Activated naive CD8-positive, alpha-beta T cell treated with anti-CD3 and anti-CD28 coated beads for 36 hours (primary cell): ENCODE measurements around the gene HOXA10. TPM values are rescaled to one million over a fixed set of nuclear protein-coding genes. Genes with fewer than 3 reads are reported as not detected.

Experiments used
- DNase-seq: peaks from one replicate; pipeline ENCODE4 v3.0.0; 2021
- H3K27ac Mint-ChIP-seq: one replicate; pipeline ENCODE4 v1.8.0; 2022; ENCODE audit warnings: mild to moderate bottlenecking, moderate library complexity, mixed read lengths
- H3K27me3 Mint-ChIP-seq: one replicate; pipeline ENCODE4 v1.8.0; 2022; ENCODE audit warnings: mild to moderate bottlenecking, mixed read lengths
- H3K36me3 Mint-ChIP-seq: one replicate; pipeline ENCODE4 v1.8.0; 2021; ENCODE audit warnings: mild to moderate bottlenecking, mixed read lengths
- H3K4me1 Mint-ChIP-seq: one replicate; pipeline ENCODE4 v1.8.0; 2021; ENCODE audit warnings: mixed read lengths
- H3K4me3 Mint-ChIP-seq: one replicate; pipeline ENCODE4 v1.8.0; 2022; ENCODE audit warnings: mild to moderate bottlenecking, moderate library complexity, mixed read lengths
- H3K9me3 Mint-ChIP-seq: one replicate; pipeline ENCODE4 v1.8.0; 2022; ENCODE audit warnings: mixed read lengths
- total RNA-seq, 2 experiments: library from RNA; stranded (reverse); gene quantifications; one replicate each; pipeline ENCODE4 v1.2.3, GENCODE V29; 2021

HOXA10 gene
- total RNA-seq = not detected

DNA sequence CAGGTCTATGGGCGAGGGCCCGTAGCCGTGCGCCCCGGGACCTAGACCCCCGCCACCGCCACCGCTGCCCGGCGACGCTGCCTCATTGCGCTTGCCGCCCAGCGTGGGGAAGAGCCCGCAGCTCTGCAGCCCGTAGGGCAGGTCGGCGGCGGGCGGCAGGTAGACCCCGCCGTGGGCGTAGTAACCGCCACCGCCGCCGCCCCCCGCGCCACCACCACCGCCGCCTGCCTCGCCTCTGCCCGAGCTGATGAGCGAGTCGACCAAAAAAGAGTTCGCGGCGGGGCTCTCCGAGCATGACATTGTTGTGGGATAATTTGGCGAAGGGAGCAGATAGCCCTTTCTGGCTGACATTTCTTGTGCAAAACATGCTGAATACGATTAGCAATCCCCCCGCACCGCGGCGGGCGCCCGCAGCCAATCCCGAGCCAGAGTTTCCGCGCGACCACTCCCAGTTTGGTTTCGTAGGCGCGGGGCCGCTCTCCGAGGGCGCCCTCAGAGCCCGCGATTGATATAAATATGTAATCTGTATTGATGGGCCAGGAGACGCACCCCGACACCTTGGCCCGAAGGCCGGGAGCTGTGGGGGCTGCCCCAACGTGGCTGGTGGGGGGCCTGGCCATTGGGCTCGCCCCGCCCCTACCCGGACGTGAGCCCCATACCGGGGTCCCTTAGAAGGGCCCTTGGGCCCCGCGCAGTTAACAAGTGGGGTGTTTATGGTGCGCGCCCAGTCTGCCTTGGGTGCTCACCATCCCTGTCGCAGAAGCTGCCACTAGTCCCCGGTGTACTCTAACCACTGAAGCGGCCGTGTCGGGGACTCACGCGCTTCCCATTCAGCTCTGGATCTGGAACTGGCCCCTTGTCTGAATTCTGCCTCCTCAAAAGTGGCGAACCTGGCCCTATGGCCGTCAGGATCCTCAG, at the start of gene HOXA10:
Gene HOXA10, minus strand, starts transcription at position 365 of the 918 bp plus-strand sequence. Its CDS starts 14 bp downstream, at position 351.
- Mint-ChIP-seq H3K4me1 (peaks cover 12% of the 10 kb centered on the region), H3K9me3 (no peaks in the 10 kb centered on the region), H3K27me3 (peaks cover 82% of the 10 kb centered on the region), H3K27ac (no peak within 1 kb of the TSS), H3K36me3 (no peaks in the 10 kb centered on the region), H3K4me3 (peak within 1 kb of the TSS; percentile 25)
- no peak for DNase-seq

DNA sequence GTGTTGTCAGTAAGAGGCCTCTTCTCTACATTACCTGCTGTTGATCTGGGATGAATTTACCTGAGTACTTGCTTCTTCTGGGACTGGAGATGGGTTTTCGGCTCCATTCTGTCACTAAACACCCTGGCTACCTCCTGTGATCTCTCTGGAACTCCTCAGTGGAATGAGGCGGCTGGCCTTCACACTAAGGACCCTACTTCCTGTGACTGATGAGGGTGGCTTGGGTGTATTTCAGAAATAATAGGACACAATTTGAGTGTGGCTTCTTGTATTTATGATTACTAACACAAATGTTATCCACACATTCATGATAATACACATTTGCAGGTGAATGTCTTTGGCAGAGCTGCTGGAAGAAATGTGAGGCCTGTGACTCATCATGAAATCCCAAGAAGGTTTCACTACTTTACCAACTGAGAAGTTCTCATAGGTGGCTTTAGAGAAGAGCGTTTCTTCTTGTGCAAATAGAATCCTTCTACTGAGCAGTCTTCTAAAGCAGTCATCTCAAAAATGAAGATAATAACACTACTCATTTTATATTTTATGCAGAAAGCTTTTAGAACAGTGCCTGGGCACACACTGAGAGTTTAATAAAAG, 47.2 kb upstream of the HOXA10 start:
- H3K9me3 Mint-ChIP-seq = no peaks in the 10 kb centered on the region
- H3K27me3 Mint-ChIP-seq = peaks cover 89% of the 10 kb centered on the region
- H3K4me1 Mint-ChIP-seq = peaks cover 12% of the 10 kb centered on the region
- H3K36me3 Mint-ChIP-seq = no peaks in the 10 kb centered on the region
- DNase-seq = no peak
- H3K27ac Mint-ChIP-seq = no peak overlapping the region
- no peak overlapping the region for H3K4me3 Mint-ChIP-seq

DNA sequence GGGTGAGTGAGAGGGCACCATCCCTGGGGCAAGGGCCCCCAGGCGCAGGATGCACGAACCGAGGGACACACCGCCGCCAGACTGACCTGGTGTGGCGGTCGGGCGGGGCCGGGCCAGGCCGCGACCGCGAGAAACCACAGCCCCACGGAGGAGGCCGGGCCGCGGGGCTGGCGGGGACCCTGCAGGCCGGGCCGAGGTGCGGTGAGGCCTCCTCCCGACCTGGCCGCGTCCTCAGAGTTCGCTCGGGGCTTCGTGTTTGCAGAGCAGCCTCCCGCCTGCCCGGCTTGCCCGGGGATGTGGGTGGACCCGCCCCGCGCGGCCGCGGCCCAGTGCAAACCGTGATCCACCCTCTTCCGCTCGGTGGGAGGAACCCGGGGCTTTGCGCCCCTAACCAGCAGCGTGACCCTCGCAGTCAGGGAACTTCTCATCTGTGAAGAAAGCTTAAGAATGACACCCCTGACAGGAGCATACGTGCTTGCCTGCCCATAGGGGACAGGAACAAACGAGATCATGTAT, 46.4 kb upstream of the HOXA10 start:
- Mint-ChIP-seq H3K4me1 (peaks cover 12% of the 10 kb centered on the region), H3K27me3 (peaks cover 89% of the 10 kb centered on the region), H3K9me3 (no peaks in the 10 kb centered on the region), H3K4me3 (no peak overlapping the region), H3K27ac (no peak overlapping the region), H3K36me3 (no peaks in the 10 kb centered on the region)
- DNase-seq = no peak

DNA sequence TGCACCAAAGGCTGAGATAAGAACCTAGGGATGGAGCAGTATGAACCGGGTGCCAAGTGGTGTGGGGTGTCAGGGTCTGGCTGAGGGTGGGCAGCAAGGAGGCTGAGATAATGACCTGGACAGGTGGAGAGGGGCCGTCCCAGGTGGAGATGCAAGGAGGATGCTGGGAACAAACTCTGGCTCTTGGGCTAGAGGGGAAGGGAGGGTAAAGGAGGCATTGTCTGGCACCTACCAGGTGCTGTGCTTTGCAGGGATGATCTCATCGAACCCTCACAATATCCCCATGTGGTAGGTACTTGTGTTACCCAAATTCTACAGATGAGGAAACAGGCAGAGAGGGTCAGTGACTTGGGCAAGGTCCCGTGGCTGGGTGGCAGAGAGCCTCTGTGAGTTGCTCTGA, 45.7 kb upstream of the HOXA10 start:
- no peaks in the 10 kb centered on the region for H3K9me3 Mint-ChIP-seq
- peaks cover 11% of the 10 kb centered on the region for H3K4me1 Mint-ChIP-seq
- no peaks in the 10 kb centered on the region for H3K36me3 Mint-ChIP-seq
- H3K27ac Mint-ChIP-seq = no peak overlapping the region
- no peak for DNase-seq
- no peak overlapping the region for H3K4me3 Mint-ChIP-seq
- H3K27me3 Mint-ChIP-seq = peaks cover 89% of the 10 kb centered on the region

DNA sequence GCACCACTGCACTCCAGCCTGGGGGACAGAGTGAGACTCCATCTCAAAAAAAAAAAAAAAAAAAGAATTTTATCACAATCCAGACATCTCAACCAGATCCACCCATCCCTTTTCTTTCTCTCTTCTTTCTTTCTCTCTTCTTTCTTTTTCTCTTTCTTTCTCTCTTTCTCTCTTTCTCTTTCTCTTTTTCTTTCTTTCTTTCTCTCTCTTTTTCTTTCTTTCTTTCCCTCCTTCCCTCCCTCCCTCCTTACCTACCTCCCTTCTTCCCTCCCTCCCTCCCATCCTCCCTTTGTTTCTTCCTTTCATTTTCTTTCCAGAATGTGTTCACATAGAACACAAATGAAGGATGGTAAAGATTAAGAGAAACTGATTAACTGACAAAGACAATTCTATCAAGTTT, 43.8 kb upstream of the HOXA10 start:
- peaks cover 11% of the 10 kb centered on the region for H3K4me1 Mint-ChIP-seq
- H3K9me3 Mint-ChIP-seq = no peaks in the 10 kb centered on the region
- no peak for DNase-seq
- H3K27ac Mint-ChIP-seq = no peak overlapping the region
- peaks cover 93% of the 10 kb centered on the region for H3K27me3 Mint-ChIP-seq
- H3K36me3 Mint-ChIP-seq = no peaks in the 10 kb centered on the region
- H3K4me3 Mint-ChIP-seq = no peak overlapping the region

DNA sequence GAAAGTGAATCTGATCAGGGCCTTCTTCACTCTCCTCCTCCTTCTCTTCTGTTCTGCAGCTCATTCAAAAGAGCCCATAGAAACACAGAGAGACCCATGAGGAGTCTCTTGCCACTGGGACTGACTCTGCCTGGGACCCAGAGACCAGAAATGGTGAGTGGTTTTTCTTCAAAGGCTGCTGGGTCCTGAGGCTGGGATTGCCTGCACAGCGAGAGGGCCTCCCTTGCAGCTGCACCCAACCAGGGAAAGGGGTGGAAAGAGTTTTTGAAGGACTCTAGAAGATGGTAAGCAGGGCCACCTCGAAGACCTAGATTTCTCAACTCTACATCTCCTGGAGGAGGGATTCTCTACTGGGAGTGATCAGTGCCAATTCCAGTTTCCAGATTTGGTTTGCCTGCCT, 41.2 kb upstream of the HOXA10 start:
- Mint-ChIP-seq H3K9me3 (no peaks in the 10 kb centered on the region), H3K27me3 (peaks cover 95% of the 10 kb centered on the region), H3K27ac (no peak overlapping the region)

DNA sequence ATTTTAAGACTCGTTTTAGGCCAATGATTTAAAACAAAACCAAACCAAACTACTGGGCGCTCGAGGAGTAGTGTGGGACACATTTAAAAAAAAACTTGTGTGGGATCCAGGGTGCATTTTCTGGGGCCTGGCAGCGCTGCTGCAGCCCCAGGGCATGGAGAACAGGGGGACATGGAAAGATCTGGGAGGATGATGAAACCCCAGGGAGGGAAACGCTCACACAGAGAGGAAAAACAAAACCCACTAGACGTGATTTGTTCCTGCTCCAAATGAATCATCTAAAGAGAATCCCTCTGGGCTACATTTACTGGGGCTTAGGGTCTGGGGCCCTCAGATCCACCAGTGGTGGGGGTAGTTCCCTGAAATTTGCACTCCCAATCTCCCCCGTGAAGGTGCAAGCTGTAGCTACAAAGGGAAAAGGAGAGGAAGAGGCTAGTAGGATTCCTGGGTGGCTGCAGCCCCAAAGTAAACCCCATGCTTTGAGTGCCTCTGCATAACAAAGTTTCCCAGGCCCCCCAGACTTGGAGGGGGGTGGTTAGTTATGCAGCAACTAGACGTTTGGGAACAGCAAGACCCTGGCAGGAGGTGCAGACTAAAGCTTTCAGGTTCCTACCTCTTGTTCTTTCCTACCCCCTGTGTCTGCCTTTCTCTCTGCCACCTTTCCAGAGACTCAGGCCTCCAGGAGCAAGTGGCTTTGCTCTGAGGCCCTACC, 40.3 kb upstream of the HOXA10 start:
- no peak overlapping the region for H3K4me3 Mint-ChIP-seq
- H3K27me3 Mint-ChIP-seq = peaks cover 96% of the 10 kb centered on the region
- no peaks in the 10 kb centered on the region for H3K36me3 Mint-ChIP-seq
- DNase-seq = no peak
- no peak overlapping the region for H3K27ac Mint-ChIP-seq
- no peaks in the 10 kb centered on the region for H3K9me3 Mint-ChIP-seq
- peaks cover 11% of the 10 kb centered on the region for H3K4me1 Mint-ChIP-seq

More for the DNA sequence above, 41.2 kb upstream of the HOXA10 start:
- Mint-ChIP-seq H3K4me1 (peaks cover 12% of the 10 kb centered on the region), H3K36me3 (no peaks in the 10 kb centered on the region), H3K4me3 (no peak overlapping the region)
- DNase-seq = no peak

DNA sequence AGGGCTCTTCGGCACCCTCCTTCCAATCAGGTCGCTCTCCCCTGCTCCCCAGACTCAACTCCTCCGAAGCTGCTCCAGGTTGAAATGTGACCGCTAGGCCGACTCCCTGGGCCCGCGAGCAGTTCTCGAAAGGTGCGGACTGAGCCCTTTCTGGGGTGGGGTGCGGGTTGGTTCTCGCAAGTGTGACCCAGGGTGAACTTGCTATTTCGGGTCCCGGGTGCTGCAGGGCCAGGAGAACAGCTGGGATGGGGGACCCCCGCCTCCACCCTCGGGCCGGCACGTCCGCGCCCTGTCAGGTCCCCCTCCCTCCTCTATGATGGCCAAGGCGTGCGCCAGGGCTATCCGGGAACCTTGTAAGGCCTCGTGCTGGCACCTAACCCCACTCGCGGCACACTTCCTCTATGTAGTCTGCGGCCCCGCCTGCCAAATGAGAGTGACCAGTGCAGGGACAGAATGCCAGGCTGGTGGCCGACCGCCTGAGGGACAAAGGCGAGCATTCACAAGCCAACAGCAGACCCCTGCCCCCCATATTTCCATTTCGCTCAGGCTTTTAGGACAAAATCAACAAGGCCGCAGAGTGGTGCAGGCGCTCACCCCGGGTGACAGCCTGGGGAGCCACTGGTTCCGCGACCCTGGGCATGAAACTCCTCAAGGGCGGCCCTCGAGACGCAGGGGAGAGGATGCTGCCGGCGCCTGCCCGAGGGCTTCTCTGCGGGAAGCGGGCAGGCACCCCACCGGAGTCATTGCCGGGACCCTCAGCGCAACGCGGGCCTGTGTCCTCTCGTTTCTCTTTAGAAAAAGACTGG, 39.5 kb upstream of the HOXA10 start:
- Mint-ChIP-seq H3K27me3 (peaks cover 96% of the 10 kb centered on the region), H3K27ac (no peak overlapping the region), H3K4me3 (no peak overlapping the region), H3K9me3 (no peaks in the 10 kb centered on the region), H3K36me3 (no peaks in the 10 kb centered on the region), H3K4me1 (peaks cover 11% of the 10 kb centered on the region)
- DNase-seq = no peak

DNA sequence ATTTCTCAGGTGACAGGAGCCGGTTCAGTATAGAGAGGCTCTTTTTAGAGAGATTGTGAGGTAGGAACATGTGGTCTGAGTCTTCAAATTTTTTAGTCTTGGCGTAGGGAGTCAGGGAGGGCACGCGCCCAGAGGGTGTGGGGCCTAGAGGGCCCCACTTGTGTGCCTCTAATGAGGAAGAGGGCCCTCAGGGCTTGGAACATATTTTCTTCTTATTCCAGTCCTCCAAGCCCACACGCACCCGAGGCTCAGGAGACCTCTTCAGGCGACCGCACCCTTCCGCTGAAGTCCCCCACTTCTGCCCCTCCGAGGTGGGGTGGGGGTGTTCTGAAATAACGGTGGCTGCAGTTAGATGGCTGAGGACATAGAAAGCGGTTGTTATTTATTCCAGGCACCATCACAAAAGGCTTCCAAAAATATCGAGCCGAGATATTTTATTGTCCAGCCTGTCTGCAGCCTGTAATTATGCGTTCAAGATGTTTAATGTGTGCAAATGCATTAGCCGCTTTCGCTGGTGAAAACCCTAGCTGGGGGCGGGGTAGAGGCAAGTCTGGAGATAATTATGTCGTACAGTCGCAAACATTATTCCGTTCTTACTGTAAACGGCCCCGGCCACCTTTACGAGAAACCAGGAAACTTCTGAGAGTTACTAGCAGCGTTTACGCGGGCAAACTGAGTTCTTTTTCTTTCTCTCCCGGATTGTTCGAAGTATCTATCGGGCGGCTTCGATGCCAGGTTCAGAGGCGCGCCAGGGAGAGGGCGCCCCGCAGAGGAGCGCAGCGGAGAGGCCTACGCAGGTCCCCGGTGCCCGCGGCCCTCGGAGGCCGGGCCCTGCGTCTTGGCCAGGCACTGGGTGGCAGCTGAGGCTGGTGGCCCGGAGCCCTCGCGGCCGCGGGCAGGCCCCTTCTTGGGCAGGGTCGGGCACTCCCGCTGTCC, 38.6 kb upstream of the HOXA10 start:
- no peaks in the 10 kb centered on the region for H3K36me3 Mint-ChIP-seq
- H3K27me3 Mint-ChIP-seq = peaks cover 96% of the 10 kb centered on the region
- DNase-seq = no peak
- no peaks in the 10 kb centered on the region for H3K9me3 Mint-ChIP-seq
- H3K4me1 Mint-ChIP-seq = peaks cover 11% of the 10 kb centered on the region
- H3K27ac Mint-ChIP-seq = no peak overlapping the region
- no peak overlapping the region for H3K4me3 Mint-ChIP-seq

DNA sequence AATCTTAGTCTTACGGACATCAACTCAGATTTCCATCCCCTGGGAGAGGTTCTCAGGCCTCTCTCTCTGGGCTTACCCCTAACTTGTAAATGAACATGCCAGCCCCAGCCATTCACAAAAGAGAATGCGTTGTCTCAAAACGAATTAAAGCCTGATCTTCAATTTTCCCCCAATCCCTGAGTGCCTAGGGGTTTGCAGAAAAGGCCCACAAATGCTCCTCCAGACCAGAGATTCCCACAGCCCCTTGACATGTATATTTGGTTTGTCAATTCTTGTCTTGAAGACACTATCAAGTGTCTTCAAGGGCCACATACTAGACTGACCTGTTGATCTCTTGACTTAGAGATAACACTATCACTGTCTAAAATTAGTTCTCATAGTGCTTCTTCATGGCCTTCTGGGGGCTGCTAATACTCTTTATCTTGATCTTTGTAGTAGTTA, 37.7 kb upstream of the HOXA10 start:
- Mint-ChIP-seq H3K36me3 (no peaks in the 10 kb centered on the region), H3K4me3 (no peak overlapping the region)

DNA sequence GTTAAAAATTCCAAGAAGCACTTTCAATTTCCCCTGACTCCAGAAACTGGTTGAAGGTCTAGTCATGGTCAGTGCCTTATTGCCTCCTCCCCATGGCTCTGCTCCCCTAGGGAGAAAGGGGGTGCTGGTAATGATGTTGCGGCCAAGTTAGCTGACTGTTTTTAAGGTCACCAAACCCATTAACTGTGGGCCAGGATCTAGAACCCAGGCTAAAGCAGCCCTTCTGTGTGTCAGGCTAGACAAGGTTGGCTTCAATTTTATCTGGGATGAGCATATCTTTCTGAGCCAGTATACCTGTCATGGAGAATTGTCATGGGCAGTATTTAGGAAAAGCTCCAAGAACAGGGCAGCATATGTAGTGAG, 36.9 kb upstream of the HOXA10 start:
- Mint-ChIP-seq H3K4me1 (peaks cover 12% of the 10 kb centered on the region), H3K27ac (no peak overlapping the region), H3K4me3 (no peak overlapping the region), H3K27me3 (peaks cover 99% of the 10 kb centered on the region), H3K36me3 (no peaks in the 10 kb centered on the region), H3K9me3 (no peaks in the 10 kb centered on the region)
- no peak for DNase-seq

More for the DNA sequence above, 37.7 kb upstream of the HOXA10 start:
- H3K27me3 Mint-ChIP-seq = peaks cover 97% of the 10 kb centered on the region
- H3K4me1 Mint-ChIP-seq = peaks cover 11% of the 10 kb centered on the region
- no peak for DNase-seq
- no peak overlapping the region for H3K27ac Mint-ChIP-seq
- H3K9me3 Mint-ChIP-seq = no peaks in the 10 kb centered on the region

DNA sequence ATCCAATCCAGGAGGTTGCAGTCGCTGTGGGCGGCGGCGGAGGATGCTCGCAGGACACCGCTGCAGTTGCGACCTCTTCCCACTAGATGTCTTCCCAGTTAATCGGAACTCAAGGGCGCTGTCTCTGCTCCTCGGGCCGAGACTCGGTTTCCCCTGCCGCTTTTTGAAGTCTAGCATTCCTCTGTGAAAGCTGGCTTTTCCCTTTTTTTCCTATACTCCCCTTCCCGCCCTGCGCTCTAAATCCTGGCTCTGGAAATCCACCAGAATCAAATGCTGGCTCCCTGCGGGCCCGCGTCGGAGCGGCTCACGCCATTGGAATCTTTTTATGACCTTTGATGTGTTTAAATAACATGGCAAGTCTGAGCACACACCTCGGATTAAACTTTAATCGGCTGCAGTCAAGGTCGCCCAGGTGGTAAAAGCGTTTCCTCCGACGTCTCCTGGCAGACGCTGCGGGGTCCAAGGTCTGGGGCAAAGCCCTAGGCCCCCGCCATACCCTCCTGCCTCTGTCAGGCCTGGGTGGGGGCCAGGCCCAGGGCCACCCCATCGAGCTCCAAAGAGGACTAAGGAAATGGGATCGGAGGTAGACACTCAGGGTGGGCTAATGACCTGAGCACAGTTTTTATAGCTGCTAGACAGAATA, 36.4 kb upstream of the HOXA10 start:
- H3K36me3 Mint-ChIP-seq = peaks cover 3% of the 10 kb centered on the region
- no peaks in the 10 kb centered on the region for H3K9me3 Mint-ChIP-seq
- H3K4me3 Mint-ChIP-seq = peak overlapping the region; percentile 54
- peaks cover 15% of the 10 kb centered on the region for H3K4me1 Mint-ChIP-seq
- no peak overlapping the region for H3K27ac Mint-ChIP-seq
- H3K27me3 Mint-ChIP-seq = peaks cover 99% of the 10 kb centered on the region
- no peak for DNase-seq

DNA sequence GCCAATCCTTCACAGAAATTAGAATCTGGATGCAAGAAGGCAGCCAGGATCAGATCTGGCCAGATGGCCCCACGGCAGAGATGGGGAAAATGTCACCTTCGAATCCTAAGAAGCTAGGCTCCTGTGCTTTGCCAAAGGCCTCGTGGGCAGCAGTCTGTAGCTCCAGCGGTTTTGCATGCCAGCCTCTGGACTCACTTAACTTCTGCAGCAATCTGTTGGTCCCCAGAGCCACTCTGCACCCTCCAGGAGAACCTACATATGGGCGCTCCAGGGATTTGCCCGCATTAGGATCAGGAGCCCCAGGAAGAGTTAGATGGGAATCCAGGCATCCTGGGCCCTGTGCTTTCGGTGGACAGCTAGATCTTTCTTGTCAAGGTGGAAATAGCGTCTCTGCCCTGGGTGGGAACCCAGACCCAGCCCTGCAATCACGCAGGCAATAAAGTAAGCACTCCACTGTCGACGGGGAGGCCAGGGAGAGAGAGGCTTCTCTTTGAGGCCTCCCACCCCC, 35.9 kb upstream of the HOXA10 start:
- Mint-ChIP-seq H3K9me3 (no peaks in the 10 kb centered on the region), H3K27me3 (peaks cover 100% of the 10 kb centered on the region), H3K27ac (no peak overlapping the region), H3K4me3 (no peak overlapping the region), H3K4me1 (peaks cover 17% of the 10 kb centered on the region), H3K36me3 (peaks cover 3% of the 10 kb centered on the region)
- DNase-seq = no peak
